RCC 7860 (cell line): Measurements from ENCODE around the gene ZNRF4.
"Not testable (repeated sequence)": the region's sequence is repeated elsewhere in the genome, so short reads cannot be mapped to it uniquely, and the experiment has no call there.

Experiments
- DNase-seq: peaks from one replicate; pipeline ENCODE4 v3.0.0-alpha.2; 2015; ENCODE audit warnings: low spot score
- FAIRE-seq: peaks from 2 replicates; lab custom pipeline; 2012; peaks lifted over from hg19 to GRCh38; lab: Jason Lieb, UNC

Gene ZNRF4, protein sequence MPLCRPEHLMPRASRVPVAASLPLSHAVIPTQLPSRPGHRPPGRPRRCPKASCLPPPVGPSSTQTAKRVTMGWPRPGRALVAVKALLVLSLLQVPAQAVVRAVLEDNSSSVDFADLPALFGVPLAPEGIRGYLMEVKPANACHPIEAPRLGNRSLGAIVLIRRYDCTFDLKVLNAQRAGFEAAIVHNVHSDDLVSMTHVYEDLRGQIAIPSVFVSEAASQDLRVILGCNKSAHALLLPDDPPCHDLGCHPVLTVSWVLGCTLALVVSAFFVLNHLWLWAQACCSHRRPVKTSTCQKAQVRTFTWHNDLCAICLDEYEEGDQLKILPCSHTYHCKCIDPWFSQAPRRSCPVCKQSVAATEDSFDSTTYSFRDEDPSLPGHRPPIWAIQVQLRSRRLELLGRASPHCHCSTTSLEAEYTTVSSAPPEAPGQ

DNA sequence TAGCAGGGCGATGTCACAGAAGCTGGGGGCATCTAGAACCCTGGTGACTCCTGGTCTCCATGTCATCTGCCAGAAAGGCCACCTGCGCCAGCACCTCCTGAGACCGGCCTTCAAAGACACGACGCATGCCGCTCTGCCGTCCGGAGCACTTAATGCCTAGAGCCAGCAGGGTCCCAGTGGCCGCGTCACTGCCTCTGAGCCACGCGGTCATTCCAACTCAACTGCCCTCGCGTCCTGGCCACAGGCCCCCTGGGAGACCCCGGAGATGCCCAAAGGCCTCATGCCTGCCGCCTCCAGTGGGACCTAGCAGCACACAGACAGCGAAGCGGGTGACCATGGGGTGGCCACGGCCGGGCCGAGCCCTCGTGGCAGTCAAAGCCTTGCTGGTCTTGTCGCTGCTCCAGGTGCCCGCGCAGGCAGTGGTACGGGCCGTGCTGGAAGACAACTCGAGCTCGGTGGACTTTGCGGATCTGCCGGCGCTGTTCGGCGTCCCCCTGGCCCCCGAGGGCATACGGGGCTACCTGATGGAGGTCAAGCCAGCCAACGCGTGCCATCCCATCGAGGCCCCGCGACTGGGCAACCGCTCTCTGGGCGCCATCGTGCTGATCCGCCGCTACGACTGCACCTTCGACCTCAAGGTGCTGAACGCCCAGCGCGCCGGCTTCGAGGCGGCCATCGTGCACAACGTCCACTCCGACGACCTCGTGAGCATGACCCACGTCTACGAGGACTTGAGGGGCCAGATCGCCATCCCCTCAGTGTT is at the start of gene ZNRF4:
ZNRF4 (plus strand) TSS at position 51 of the 763 bp plus-strand sequence; CDS start at position 126, 75 bp downstream.
- DNase-seq = no peak
- FAIRE-seq = no peak

DNA sequence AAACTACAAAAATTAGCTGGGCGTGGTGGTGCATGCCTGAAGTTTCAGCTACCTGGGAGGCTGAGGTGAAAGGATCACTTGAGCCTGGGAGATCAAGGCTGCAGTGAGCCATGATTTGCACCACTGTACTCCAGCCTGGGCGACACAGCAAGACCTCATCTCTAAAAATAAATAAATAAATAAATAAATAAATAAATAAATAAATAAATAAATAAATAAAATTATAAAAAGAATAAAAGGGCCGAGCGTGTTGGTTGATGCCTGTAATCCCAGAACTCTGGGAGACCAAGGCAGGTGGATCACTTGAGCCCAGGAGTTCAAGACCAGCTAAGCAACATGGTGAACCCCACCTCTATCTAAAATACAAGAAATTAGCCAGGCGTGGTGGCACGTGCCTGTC is 49.0 kb upstream of the ZNRF4 start:
- not testable (repeated sequence) for DNase-seq, FAIRE-seq

DNA sequence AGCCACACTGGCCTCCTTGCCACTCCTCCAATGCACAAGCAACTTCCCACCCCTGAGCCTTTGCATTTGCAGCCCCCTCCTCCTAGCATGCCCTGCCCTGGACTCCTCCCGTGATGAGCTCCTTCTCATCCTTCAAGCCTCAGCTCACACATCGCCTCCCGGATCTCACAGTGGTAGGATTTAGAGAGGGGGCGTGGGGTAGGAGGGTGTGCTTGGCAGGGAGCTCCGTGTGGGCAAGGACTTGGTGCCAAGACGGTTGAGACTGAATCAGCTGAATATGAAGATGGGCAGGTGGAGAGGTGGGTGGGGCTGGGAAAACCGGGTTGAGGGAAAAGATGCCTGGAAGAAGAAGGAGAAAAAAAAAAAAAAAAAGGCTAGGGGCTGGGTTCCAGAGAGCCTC is 48.4 kb upstream of the ZNRF4 start:
- no peak for DNase-seq
- FAIRE-seq = no peak

DNA sequence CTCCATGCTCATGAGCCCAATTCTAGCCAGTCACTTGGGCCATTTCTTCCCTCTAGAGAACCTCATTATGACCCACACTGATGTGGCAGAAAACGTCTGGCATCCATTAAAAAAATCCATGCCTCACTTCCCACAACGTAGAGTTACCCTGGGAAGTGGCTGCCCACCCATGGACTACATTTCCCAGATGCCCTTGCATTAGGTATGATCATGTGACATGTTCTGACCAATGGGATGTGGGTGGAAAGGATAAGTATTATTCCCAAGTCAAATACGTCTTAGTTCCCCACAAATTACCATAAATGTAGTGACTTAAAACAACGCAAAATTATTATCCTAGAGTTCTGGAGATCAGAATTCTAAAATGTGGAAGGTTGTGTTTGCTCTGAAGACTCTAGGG is 47.9 kb upstream of the ZNRF4 start:
- DNase-seq = no peak
- no peak for FAIRE-seq

- no peak for DNase-seq
- no peak for FAIRE-seq
Observed at GRCh38 chr19:5417495-5418436, 37.5 kb upstream of the ZNRF4 start.

GRCh38 chr19:5418677-5419076 is 36.5 kb upstream of the ZNRF4 start:
- FAIRE-seq (no peak), DNase-seq (no peak)

DNA sequence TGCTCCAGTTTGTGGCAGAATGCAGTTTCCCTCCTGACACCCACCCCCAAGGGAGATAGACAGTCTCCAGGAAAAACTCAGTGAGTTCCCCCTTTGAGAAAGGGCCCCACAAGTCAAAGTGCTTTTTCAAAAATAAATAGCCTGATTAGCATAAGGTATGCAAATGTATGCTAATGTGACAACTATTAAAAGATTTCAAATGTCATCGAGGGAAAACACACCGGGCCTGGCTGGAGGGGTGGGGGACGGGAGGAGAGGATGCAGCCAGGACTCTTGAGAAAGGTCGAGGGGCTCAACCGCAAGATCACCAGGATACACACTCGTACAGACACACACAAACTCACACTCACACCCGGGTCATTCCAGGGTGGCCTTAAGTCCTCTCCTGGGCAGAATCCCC is 34.3 kb upstream of the ZNRF4 start:
- DNase-seq (no peak), FAIRE-seq (no peak)

DNA sequence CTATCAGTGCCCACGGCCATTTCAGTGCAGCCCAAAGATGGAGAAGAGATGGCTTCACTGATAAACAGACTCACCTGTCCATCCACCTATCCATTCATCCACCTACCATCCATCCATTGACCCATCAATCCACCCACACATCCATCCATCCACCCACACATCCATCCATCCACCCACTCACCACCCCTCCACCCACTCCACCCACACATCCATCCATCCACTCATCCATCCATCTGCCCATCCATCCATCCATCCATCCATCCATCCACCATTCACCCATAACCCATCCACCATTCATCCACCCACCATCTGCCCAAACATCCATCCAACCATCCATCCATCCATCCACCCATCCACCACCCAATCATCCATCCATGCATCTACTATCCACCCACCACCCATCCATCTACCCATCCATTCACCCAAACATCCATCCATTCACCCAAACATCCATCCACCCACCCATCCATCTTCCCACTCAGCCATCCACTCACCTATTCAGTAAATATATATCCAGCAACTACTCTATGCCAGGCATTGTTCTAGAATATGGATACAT is 31.6 kb upstream of the ZNRF4 start:
- no peak for FAIRE-seq
- DNase-seq = no peak

DNA sequence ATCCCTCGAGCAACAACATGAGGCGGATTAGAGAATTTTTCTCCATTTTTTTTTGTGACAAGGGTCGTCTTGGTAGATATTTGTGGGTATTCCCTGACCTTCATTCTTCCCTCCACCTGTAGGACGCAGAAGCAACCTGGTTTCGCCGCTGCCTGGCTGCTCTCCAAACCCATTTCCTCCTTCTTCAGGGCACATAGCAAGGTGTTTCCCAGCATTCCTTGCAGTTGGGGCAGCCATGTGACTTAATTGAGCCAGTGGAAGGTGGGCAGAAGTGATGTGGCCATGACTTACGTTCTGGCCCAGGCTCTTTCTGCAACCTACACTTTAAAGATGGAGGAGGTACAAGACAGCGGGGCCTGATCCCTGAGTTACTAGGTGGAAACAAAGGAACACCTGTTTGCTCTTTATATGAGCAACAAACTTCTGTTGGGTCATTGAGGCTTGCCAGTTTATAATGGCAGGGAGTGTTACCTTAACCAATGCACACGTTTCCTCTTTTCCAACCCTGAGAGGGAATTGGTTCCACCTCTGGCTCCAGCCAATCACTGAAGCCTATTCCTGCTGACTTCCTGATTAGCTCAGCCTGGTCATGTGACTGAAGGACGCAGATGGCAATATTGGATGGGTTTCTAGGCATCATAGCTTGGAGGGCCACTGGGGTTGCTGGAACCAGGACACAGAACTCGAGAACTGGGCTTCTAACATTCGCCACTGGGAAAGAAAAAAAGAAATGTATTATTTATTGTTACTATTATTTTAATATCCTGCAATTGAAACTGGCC is 30.8 kb upstream of the ZNRF4 start:
- DNase-seq (no peak), FAIRE-seq (no peak)

- no peak for DNase-seq
- FAIRE-seq = no peak
Observed at GRCh38 chr19:5425260-5425659, 30.0 kb upstream of the ZNRF4 start.

DNA sequence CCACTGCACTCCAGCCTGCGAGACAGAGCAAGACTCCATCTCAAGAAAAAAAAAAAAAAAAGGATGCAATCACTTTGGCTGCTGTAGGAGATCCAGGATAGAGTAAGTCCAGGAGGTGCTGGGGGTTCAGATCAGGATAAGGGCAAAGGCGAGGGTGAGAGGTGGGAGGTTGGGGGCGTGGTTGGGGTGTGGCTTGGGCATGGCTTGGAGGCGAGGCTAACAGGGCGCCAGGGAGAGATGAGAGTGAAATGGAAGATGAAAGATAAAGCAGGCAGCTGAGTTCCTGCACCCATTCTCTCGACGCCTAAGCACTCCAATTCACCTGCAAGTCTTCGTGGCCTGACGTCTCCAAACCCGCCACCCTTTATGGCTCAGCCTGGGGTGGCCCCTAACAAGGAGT is 25.0 kb upstream of the ZNRF4 start:
- no peak for DNase-seq
- no peak for FAIRE-seq

DNA sequence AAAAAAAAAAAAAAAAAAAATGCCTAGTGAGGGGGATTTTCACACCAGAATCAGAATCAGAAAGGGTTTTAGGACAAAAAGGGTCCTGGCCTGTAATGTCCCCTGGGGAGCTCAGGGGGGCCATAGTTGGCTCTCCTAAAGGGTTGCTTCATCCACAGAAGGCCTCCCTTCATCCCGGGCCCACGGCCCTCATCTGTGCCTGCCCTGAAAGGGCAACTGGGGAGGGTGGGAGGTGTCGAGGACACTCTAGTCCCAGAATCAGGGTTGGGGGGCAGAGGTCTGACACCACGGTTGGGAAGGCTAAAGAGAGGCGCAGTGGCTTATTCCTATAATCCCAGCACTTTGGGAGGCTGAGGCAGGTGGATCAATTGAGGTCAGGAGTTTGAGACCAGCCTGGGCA is 22.5 kb upstream of the ZNRF4 start:
- no peak for DNase-seq

GRCh38 chr19:5434351-5434917 is 20.8 kb upstream of the ZNRF4 start:
- no peak for DNase-seq
- FAIRE-seq = no peak

More for the DNA sequence above, 22.5 kb upstream of the ZNRF4 start:
- no peak for FAIRE-seq

GRCh38 chr19:5434970-5435641 is 20.1 kb upstream of the ZNRF4 start:
- FAIRE-seq (peak; percentile 76), DNase-seq (peak; percentile 61)

DNA sequence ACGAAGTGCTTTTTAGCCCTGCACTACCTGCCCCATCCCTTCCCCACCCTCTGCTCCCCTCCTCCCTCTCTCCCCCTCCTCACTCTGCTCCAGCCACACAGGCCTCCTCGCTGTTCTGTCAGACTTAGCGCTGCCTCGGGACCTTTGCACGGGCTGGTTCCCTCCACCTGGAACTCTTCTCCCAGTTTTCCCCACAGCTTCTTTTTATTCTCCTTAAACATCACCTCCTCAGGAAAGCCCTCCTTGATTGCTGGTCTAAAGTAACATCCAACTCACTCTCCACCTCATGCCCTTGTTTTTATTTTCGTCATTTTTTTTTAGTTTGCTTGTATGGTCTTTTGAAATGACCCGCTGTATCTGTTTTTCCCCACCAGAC is 19.6 kb upstream of the ZNRF4 start:
- FAIRE-seq = no peak
- no peak for DNase-seq

DNA sequence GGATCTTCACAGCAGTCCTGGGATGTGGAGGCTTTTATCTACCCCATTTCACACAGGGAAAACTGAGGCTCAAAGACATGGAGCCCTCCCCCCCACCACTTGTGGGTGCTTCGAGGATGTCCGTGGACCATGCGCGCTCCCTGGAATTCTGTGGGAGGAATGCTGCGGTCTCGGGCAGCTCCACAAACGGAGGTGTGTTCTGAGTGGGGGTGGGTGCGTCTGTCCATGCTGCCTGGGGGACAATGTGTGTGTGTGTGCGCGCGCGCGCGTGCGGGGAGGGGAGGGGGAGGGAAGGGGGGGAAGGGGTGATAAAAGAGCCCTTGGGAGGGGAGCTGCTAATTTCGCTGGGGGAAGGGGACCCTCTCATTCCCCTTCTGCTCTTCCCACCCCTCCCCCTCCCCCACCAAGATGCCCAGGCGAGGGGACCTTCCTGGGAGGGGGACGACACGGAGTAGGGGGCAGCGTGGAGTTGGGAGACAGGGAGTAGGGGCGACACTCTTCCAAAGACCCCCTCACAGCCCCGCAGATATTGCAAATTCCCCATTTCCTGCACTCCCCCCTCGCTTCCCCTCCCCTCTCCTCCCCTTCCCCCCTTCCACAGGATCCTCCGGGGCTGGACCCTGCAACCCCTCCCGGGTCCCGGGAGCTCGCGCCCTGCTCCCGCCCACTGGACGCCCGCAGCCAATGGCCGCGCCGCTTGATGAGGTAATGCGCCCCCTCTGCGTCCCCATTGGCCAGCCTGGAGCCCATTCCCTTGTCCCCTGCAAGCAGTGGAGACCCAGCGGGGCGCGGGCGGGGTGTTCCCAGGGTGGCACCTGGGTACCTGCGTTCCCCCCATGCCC is 18.9 kb upstream of the ZNRF4 start:
- FAIRE-seq (no peak), DNase-seq (peak; percentile 25)

GRCh38 chr19:5436948-5437306 is 18.3 kb upstream of the ZNRF4 start:
- FAIRE-seq (no peak), DNase-seq (no peak)

- FAIRE-seq, DNase-seq: not testable (repeated sequence)
Observed at GRCh38 chr19:5438756-5439155, 16.5 kb upstream of the ZNRF4 start.
